Endothelial cell of umbilical vein (primary cell): ENCODE results near the gene FUT6.

Source experiments
- EZH2 ChIP-seq: IDR thresholded peaks from 2 replicates; pipeline ENCODE4 v1.6.1; 2012; ENCODE audit warnings: borderline replicate concordance, low read depth, mild to moderate bottlenecking, moderate library complexity, low read length, inconsistent platforms; ENCODE audit not compliant: severe bottlenecking
- TF ChIP-seq, protein P1 (sequence below), 2 donors: IDR thresholded peaks; 1 replicate in 1 of 2; 2 replicates in 1 of 2; pipeline ENCODE4 v1.5.1; 2011; ENCODE audit warnings: low read length in 2 of 2, mild to moderate bottlenecking in 2 of 2, moderate library complexity in 2 of 2, control low read depth in 1 of 2, inconsistent platforms in 1 of 2, low read depth in 1 of 2; ENCODE audit not compliant: insufficient read depth in 1 of 2; ENCODE audit errors: extremely low read depth in 1 of 2

DNA sequence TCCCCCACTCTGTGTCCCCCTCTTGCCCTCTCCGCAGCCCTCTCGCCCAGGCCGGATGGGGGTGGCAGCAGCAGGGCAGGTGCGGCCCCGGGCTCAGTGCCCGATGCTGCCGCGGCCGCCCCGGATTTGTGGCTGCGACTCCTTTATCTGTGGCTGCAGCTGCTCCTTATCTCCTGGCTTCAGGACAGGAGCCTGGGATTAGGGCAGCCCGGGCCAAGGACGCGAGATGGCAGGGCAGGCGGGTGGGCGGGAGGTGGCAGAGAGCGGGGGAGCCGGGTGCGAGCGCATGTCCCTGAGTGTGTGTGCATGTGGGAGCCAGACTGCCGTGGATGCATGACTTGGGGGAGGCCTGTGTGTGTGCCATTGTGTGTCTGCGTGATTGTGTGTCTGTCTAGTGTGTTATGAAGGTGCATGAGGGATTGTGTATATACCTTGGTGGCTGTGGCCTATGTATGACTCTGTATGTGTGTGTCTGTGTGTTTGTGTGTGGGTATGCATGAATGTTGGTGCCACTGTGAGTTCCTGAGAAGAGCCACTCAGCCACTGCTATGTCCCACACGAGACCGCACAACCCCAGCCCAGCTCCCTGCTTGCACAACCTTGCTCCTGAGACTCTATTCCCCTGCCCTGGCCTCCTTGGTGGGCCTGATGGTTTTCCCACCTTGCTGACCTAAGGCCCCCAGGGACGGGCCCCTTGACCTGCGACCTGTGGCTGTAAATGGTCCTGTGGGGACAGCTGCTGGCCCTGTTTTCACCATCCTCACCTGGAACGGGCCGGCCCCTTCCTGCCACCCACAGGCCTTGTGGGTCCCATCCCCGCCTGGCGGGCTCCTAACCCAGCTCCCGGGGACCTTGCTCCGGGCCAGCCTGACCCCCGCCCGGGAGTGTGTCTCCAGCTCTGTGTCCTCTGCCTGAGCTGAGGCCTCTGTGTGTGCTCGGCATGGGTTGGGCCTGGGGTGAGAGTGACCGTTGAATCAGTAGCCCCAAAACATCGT lies 40.0 kb downstream of the FUT6 start:
- TF ChIP-seq, protein P1, sequence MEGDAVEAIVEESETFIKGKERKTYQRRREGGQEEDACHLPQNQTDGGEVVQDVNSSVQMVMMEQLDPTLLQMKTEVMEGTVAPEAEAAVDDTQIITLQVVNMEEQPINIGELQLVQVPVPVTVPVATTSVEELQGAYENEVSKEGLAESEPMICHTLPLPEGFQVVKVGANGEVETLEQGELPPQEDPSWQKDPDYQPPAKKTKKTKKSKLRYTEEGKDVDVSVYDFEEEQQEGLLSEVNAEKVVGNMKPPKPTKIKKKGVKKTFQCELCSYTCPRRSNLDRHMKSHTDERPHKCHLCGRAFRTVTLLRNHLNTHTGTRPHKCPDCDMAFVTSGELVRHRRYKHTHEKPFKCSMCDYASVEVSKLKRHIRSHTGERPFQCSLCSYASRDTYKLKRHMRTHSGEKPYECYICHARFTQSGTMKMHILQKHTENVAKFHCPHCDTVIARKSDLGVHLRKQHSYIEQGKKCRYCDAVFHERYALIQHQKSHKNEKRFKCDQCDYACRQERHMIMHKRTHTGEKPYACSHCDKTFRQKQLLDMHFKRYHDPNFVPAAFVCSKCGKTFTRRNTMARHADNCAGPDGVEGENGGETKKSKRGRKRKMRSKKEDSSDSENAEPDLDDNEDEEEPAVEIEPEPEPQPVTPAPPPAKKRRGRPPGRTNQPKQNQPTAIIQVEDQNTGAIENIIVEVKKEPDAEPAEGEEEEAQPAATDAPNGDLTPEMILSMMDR (IDR thresholded peaks at IDR 0.05; ENCODE audit: extremely low read depth in 1 of 2, insufficient read depth in 1 of 2, low read depth in 1 of 2, low read length in 2 of 2): no peak
- TF ChIP-seq EZH2: peak; percentile 45
